Endothelial cell of umbilical vein (primary cell): ENCODE results near the gene OR8B12. TPM values are rescaled to one million over a fixed set of nuclear protein-coding genes. Genes with fewer than 3 reads are reported as not detected.

Source experiments
- BruUV-seq: library from RNA; stranded (reverse); fragments of 400-500 nt; replicated peaks from 2 replicates; lab custom pipeline; 2021; lab: Mats Ljungman, UMichigan
- CTCF ChIA-PET: fragments of 300-600, 350-600 bp; sonication (Branson Sonifier 250); formaldehyde crosslinking; loops from one replicate; lab custom pipeline; 2021; ENCODE audit warnings: antibody characterized with exemption, inconsistent platforms; lab: Charles Lee
- POLR2A ChIA-PET: fragments of 300-600, 350-600 bp; sonication (Branson Sonifier 250); formaldehyde crosslinking; loops from one replicate; lab custom pipeline; 2021; ENCODE audit warnings: antibody characterized with exemption, inconsistent platforms; lab: Charles Lee
- DNase-seq: peaks from one replicate; pipeline ENCODE4 v3.0.0-alpha.2; 2011; ENCODE audit warnings: low read depth, low spot score
- FAIRE-seq: peaks from 2 replicates; lab custom pipeline; 2011; peaks lifted over from hg19 to GRCh38; lab: Jason Lieb, UNC
- H2AFZ ChIP-seq: 2 replicates; pipeline ENCODE4 v1.6.0; 2012; ENCODE audit warnings: low read depth, low read length, control low read depth, inconsistent platforms
- H3K27ac ChIP-seq: 2 replicates; pipeline ENCODE4 v1.5.1; 2011; ENCODE audit warnings: low read depth, mild to moderate bottlenecking, control low read depth, low read length, moderate library complexity; ENCODE audit not compliant: insufficient read depth
- H3K27me3 ChIP-seq, 2 experiments: 2 replicates each; pipeline versions ENCODE4 v1.6.0 to v1.6.1; 2011; ENCODE audit warnings: low read length in 2 of 2, mixed read lengths in 1 of 2; ENCODE audit not compliant: control insufficient read depth in 2 of 2, insufficient read depth in 2 of 2
- H3K36me3 ChIP-seq, 2 experiments: 2 replicates in 1 of 2; 3 replicates in 1 of 2; pipeline ENCODE4 v1.5.1; 2011; ENCODE audit warnings: low read length in 2 of 2, mild to moderate bottlenecking in 1 of 2, moderate library complexity in 1 of 2; ENCODE audit not compliant: control insufficient read depth in 2 of 2, insufficient read depth in 2 of 2; ENCODE audit errors: extremely low read depth in 1 of 2
- H3K4me1 ChIP-seq: 3 replicates; pipeline ENCODE4 v1.5.1; 2011; ENCODE audit warnings: mild to moderate bottlenecking, low read length; ENCODE audit not compliant: control insufficient read depth, insufficient read depth; ENCODE audit errors: extremely low read depth
- H3K4me2 ChIP-seq: 2 replicates; pipeline ENCODE4 v1.6.1; 2011; ENCODE audit warnings: low read length, control low read depth, mixed read lengths; ENCODE audit not compliant: insufficient read depth
- H3K4me3 ChIP-seq, 3 experiments: fragments of 200-600 bp in 1 of 3; sonication (generic), shearing (Covaris generic) in 1 of 3; replicated peaks in 1 of 3; 2 replicates each; pipeline ENCODE4 v1.5.1; 2011 to 2016; ENCODE audit warnings: control low read depth in 3 of 3, low read length in 3 of 3, mild to moderate bottlenecking in 2 of 3, inconsistent platforms in 1 of 3, low read depth in 1 of 3, moderate library complexity in 1 of 3; ENCODE audit not compliant: insufficient read depth in 1 of 3
- H3K79me2 ChIP-seq: 2 replicates; pipeline ENCODE4 v1.6.0; 2012; ENCODE audit warnings: low read length, inconsistent platforms; ENCODE audit not compliant: control insufficient read depth, insufficient read depth
- H3K9ac ChIP-seq: replicated peaks from 2 replicates; pipeline ENCODE3; 2011; ENCODE audit warnings: low read length, control low read depth; ENCODE audit not compliant: insufficient read depth; ENCODE audit errors: extremely low read depth
- H3K9me1 ChIP-seq: replicated peaks from 3 replicates; pipeline ENCODE4 v1.6.0; 2011; ENCODE audit warnings: mild to moderate bottlenecking, low read length; ENCODE audit not compliant: control insufficient read depth, insufficient read depth; ENCODE audit errors: extremely low read depth
- H3K9me3 ChIP-seq: replicated peaks from 2 replicates; pipeline ENCODE4 v1.5.1; 2012; ENCODE audit warnings: low read length, inconsistent platforms; ENCODE audit not compliant: control insufficient read depth, insufficient read depth
- H4K20me1 ChIP-seq: replicated peaks from 2 replicates; pipeline ENCODE3; 2011; ENCODE audit warnings: mild to moderate bottlenecking, low read length; ENCODE audit not compliant: control insufficient read depth, insufficient read depth; ENCODE audit errors: extremely low read depth
- CTCF ChIP-seq, 2 donors: IDR thresholded peaks; 1 replicate in 1 of 2; 2 replicates in 1 of 2; pipeline ENCODE4 v1.5.1; 2011; ENCODE audit warnings: low read length in 2 of 2, mild to moderate bottlenecking in 2 of 2, moderate library complexity in 2 of 2, control low read depth in 1 of 2, inconsistent platforms in 1 of 2, low read depth in 1 of 2; ENCODE audit not compliant: insufficient read depth in 1 of 2; ENCODE audit errors: extremely low read depth in 1 of 2
- EZH2 ChIP-seq: IDR thresholded peaks from 2 replicates; pipeline ENCODE4 v1.6.1; 2012; ENCODE audit warnings: borderline replicate concordance, low read depth, mild to moderate bottlenecking, moderate library complexity, low read length, inconsistent platforms; ENCODE audit not compliant: severe bottlenecking
- FOS ChIP-seq: IDR thresholded peaks from 2 replicates; pipeline ENCODE4 v1.6.1; 2011; ENCODE audit warnings: mild to moderate bottlenecking, low read length, moderate library complexity, borderline replicate concordance; ENCODE audit not compliant: insufficient read depth
- GATA2 ChIP-seq: IDR thresholded peaks from 2 replicates; pipeline ENCODE4 v1.7.0; 2011; ENCODE audit warnings: low read depth, mild to moderate bottlenecking, moderate library complexity, mixed read lengths, low read length; ENCODE audit not compliant: insufficient read length, insufficient read depth
- JUN ChIP-seq: IDR thresholded peaks from 2 replicates; pipeline ENCODE4 v1.6.1; 2011; ENCODE audit warnings: borderline replicate concordance, low read depth; ENCODE audit not compliant: insufficient read length, insufficient read depth
- MYC ChIP-seq: IDR thresholded peaks from one replicate; pipeline ENCODE4 v1.6.1; 2011; ENCODE audit warnings: mild to moderate bottlenecking, low read depth, low read length
- POLR2A ChIP-seq: IDR thresholded peaks from 2 replicates; pipeline ENCODE4 v1.6.1; 2012; ENCODE audit warnings: low read depth, mild to moderate bottlenecking, control low read depth, low read length
- POLR2AphosphoS5 ChIP-seq: IDR thresholded peaks from 2 replicates; pipeline ENCODE4 v1.6.1; 2012; ENCODE audit warnings: low read depth, mild to moderate bottlenecking, control low read depth, low read length, moderate library complexity; ENCODE audit not compliant: insufficient read depth
- dilution Hi-C: fragments of 300-500 bp; cut with MboI; formaldehyde crosslinking; loops from one replicate; pipeline ENCODE4 v1.15.0; 2019; ENCODE audit warnings: low sequenced_read_pairs; ENCODE audit not compliant: extremely low pct_ligation_motif_present
- intact Hi-C: fragments of 100-400 bp; cut with micrococcal nuclease; formaldehyde crosslinking; loops from one replicate; pipeline ENCODE4 v1.10.0; 2022
- polyA plus RNA-seq, 4 experiments: library from polyadenylated mRNA; depleted of rRNA in 3 of 4; stranded (reverse) in 3 of 4; unstranded in 1 of 4; fragments of >200 nt; gene quantifications; 2 replicates each; pipeline versions ENCODE4 v1.2.1 to v1.2.3, GENCODE V29; 2011 to 2012; ENCODE audit warnings: missing spikeins in 1 of 4
- total RNA-seq: library from RNA; stranded (reverse); gene quantifications from 2 replicates; pipeline ENCODE4 v1.2.3, GENCODE V29; 2021
- TF ChIP-seq, protein P1 (sequence below): IDR thresholded peaks from 2 replicates; pipeline ENCODE4 v1.6.1; 2011; ENCODE audit not compliant: insufficient read depth, insufficient read length

OR8B12 gene
- total and polyA plus RNA-seq, 2 donors (not counting 3 experiments of a cell fraction or from before 2014, with no cell fraction given) = not detected

DNA sequence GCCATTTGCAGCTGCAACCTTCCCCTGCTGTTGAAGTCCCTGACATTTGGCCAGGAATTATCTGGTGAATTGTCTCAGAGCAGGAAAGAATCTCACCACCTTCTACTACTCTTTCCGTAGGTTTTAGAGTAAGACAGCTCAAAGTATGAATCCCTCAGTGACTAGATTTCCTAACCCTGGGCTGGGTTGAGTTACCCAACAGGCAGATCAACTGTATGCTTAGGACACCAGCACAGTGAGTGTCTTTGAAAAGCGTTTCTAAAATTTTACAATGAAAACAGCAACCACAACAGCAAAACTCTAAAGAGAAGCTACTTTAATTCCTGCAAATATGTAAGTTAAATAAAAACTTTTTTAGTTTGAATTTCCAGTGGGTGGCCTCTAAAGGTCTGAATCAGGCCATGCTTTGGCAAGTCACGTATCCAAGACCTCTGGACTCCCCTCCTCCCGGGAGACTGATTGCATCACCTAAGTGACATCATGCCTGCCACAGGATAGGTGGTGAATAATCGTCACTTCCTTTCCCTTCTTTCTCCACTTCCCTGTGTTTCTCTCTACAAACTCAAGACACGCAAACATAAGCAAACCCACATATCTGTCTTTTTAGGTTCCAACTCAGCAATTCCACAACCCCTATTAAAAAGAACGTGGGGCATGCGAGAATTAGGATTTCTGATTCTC lies 7.8 kb downstream of the OR8B12 start:
- no peak overlapping the region for H2AFZ ChIP-seq
- no peak overlapping the region for H3K4me3 ChIP-seq
- H3K9ac ChIP-seq = no peak overlapping the region
- dilution Hi-C loops (no loop called here), intact Hi-C loops (no loop called here)
- H3K36me3 ChIP-seq = no peaks in the 10 kb centered on the region
- FAIRE-seq (no peak), DNase-seq (no peak)
- no peak overlapping the region for H3K4me2 ChIP-seq
- TF ChIP-seq MYC = no peak
- no peak for TF ChIP-seq POLR2AphosphoS5
- TF ChIP-seq GATA2 = no peak
- TF ChIP-seq, protein P1, sequence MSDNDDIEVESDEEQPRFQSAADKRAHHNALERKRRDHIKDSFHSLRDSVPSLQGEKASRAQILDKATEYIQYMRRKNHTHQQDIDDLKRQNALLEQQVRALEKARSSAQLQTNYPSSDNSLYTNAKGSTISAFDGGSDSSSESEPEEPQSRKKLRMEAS = no peak
- TF ChIP-seq FOS = no peak
- TF ChIP-seq POLR2A = no peak
- no peak for TF ChIP-seq JUN
- no peak for TF ChIP-seq CTCF (IDR thresholded peaks at IDR 0.05; ENCODE audit: extremely low read depth in 1 of 2, insufficient read depth in 1 of 2, low read depth in 1 of 2, low read length in 2 of 2)
- TF ChIP-seq EZH2 = no peak
- no TSS peak for BruUV-seq
- no peaks in the 10 kb centered on the region for H3K79me2 ChIP-seq
- H3K4me1 ChIP-seq = no peaks in the 10 kb centered on the region
- peaks cover 0 to 1% of the 10 kb centered on the region in 2 experiments for H3K27me3 ChIP-seq
- H3K9me1 ChIP-seq = no peaks in the 10 kb centered on the region
- CTCF ChIA-PET = no interaction called here
- no peaks in the 10 kb centered on the region for H4K20me1 ChIP-seq
- H3K27ac ChIP-seq = no peak overlapping the region
- H3K9me3 ChIP-seq = no peaks in the 10 kb centered on the region
- POLR2A ChIA-PET = no interaction called here
